SK-N-MC (cell line): ENCODE results near the gene MPV17L2.

Experiments used
- EZH2 ChIP-seq: fragments of 200-600 bp; sonication (generic); IDR thresholded peaks from one replicate; pipeline ENCODE4 v1.6.1; 2017; ENCODE audit warnings: antibody characterized with exemption
- FOXP2 ChIP-seq: optimal IDR thresholded peaks from 2 replicates; pipeline ENCODE3; 2011; ENCODE audit warnings: mild to moderate bottlenecking, moderate library complexity; ENCODE audit not compliant: insufficient read depth; ENCODE audit errors: extremely low read length, control extremely low read depth
- POLR2AphosphoS5 ChIP-seq: IDR thresholded peaks from 2 replicates; pipeline ENCODE4 v1.6.1; 2012; ENCODE audit warnings: mild to moderate bottlenecking, low read depth, low read length, borderline replicate concordance

- TF ChIP-seq EZH2 (no peak), POLR2AphosphoS5 (no peak), FOXP2 (no peak)
Measured at GRCh38 chr19:18183529-18183928, 9.5 kb upstream of the MPV17L2 start.
